ENCODE data around the gene TRIM24. TPM values are rescaled to one million over a fixed set of nuclear protein-coding genes. Genes with fewer than 3 reads are reported as not detected.

The TRIM24 gene
- polyA plus RNA-seq, 6 donors from 2014 or later: 4.8 to 10.3 (median 6.3) TPM

DNA sequence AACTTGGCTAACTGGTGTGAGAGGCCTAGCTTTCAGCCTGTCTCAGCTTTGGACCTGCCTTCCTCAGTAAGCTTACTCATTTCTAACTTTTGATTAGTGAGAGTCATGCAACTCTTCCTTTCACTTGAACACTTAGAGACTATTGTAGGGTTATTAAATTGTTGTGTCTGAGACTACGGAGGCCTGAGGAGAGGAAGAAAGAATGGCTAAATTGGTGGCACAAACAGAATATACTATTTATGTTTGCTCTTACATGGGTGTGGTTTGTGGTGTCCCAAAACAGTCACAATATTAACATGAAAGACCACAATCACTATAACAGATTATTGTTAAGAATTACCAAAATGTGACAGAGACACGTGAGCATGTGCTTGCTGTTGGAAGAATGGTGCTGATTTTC, 82.1 kb downstream of the TRIM24 start:
- peaks cover 9 to 32% (median 12%) of the 10 kb centered on the region in 7 donors for H3K9me3 Mint-ChIP-seq
- H3K27ac Mint-ChIP-seq: no peak overlapping the region
- ATAC-seq (ENCODE audit: low read depth in 2 of 2) (no peak), DNase-seq (no peak)
- peaks cover 0 to 6% (median 0%) of the 10 kb centered on the region in 3 donors for H3K4me1 Mint-ChIP-seq
- peaks cover 62 to 75% of the 10 kb centered on the region in 2 donors for H3K36me3 Mint-ChIP-seq
- H3K4me3 Mint-ChIP-seq: no peak overlapping the region
- H3K27me3 Mint-ChIP-seq: no peaks in the 10 kb centered on the region

DNA sequence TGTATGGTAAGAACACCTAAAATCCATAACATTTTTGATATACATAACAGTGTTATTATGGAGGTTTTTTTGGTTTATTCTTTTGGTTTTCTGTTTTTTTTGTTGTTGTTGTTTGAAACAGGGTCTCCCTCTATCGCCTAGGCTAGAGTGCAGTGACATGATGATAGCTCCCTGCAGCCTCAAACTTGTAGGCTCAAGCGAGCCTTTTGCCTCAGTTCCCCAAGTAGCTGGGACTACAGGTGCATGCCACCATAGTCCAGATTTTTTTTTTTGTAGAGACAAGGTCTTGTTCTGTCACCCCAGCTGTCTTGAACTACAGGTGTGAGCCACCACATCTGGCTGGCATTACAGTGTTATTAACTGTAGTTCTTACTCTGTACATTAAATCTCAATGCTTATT, 83.7 kb downstream of the TRIM24 start:
- ATAC-seq (ENCODE audit: low read depth in 2 of 2): no peak
- H3K27me3 Mint-ChIP-seq: no peaks in the 10 kb centered on the region

DNA sequence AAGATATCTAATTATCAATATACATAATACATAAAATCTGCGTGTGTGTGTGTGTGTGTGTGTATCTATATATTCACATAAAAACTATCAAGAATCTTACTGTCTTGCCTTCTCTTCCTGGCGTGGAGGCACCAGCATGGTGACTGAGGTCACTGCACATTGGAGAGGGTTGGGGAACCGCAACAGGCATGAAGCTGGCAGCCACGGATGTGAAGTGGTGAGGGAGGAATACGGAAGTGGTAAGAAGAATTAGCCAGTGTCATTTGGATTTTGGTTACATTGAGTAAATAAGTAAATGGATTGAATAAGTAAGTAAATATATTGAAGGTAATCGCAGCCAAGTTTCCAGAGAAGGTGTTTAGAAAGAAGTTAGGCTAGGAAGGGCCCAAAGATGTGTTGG, 85.1 kb downstream of the TRIM24 start:
- Mint-ChIP-seq H3K36me3 (peaks cover 71 to 78% of the 10 kb centered on the region in 2 donors), H3K27me3 (no peaks in the 10 kb centered on the region), H3K27ac (peak overlapping the region in 1 of 6 donors; percentile 56), H3K4me3 (peak overlapping the region in 1 of 8 donors; percentile 46), H3K9me3 (peaks cover 10 to 43% (median 19%) of the 10 kb centered on the region in 7 donors), H3K4me1 (peaks cover 0 to 6% (median 0%) of the 10 kb centered on the region in 3 donors)
- ATAC-seq (ENCODE audit: low read depth in 2 of 2) (no peak), DNase-seq (no peak)

More for the DNA sequence above, 83.7 kb downstream of the TRIM24 start:
- Mint-ChIP-seq H3K4me3 (no peak overlapping the region), H3K27ac (no peak overlapping the region), H3K36me3 (peaks cover 71 to 73% of the 10 kb centered on the region in 2 donors), H3K4me1 (peaks cover 0 to 6% (median 0%) of the 10 kb centered on the region in 3 donors), H3K9me3 (peaks cover 9 to 32% (median 12%) of the 10 kb centered on the region in 7 donors)
- no peak for DNase-seq

DNA sequence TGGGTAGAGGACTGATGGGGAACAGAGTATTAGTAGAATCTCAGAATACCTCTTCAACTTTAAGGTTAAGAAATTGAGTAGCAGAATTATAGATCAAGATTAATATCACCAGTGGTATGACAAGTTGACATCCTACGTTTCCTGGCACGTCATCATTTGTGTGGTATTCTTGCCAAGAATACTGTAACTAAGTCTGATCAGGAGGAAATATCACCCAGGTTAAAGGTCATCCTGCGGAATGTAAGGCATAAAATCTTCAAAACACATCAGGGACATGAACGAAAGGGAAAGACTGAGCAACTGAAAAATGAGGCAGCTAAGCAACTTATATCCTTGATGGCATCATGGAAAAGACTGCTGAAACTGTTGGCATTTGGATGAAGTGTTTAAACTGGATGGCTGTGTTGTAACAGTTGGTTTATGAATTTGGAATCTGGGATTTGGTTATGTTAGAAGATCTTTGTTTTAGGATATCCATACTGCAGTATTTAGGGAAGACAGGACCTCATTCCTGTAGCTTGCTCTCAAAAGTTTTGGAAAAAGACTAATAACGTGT, 86.1 kb downstream of the TRIM24 start:
- no peak for ATAC-seq (ENCODE audit: low read depth in 2 of 2)
- no peaks in the 10 kb centered on the region for H3K27me3 Mint-ChIP-seq
- no peak for DNase-seq
- peaks cover 73 to 81% of the 10 kb centered on the region in 2 donors for H3K36me3 Mint-ChIP-seq
- H3K4me1 Mint-ChIP-seq: peaks cover 0 to 6% (median 0%) of the 10 kb centered on the region in 3 donors
- H3K27ac Mint-ChIP-seq: peak overlapping the region in 1 of 6 donors; percentile 59
- peaks cover 9 to 47% (median 19%) of the 10 kb centered on the region in 7 donors for H3K9me3 Mint-ChIP-seq
- H3K4me3 Mint-ChIP-seq: peak overlapping the region in 1 of 8 donors; percentile 19

DNA sequence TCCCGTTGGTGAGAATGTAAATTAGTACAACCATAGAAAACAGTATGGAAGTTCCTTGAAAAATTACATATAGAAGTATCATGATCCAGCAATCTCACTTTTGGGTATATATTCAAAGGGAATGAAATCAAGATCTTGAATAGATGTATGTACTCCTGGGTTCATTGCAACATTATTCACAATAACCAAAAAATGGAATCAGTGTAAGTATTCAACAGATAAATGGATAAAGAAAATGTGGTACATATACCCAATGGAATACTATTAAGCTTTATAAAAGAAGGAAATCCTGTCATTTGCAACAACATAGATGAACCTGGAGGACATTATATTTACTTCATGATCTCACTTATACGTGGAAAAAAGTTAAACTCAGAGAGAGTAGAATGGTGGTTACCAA, 86.8 kb downstream of the TRIM24 start:
- H3K27ac Mint-ChIP-seq: no peak overlapping the region
- peaks cover 75 to 80% of the 10 kb centered on the region in 2 donors for H3K36me3 Mint-ChIP-seq

DNA sequence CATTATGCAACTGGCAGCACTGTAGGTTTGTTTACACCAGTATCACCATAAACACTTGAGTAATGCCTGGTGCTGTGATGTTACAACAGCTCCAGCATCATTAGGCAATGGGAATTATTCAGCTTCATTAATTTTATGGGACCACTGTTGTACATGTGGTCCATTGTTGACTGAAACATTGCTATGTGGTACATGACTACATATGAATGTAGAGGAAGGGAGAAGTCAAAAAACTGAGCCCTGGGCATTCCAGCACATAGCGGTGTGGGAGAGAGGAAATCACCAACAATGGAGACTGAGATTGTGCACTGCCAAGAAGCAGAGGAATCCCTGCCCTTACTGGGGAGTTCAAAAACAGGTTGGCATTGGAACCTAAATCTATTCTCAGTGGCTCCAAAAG, 89.0 kb downstream of the TRIM24 start:
- Mint-ChIP-seq H3K27ac (peak overlapping the region in 1 of 6 donors; percentile 79), H3K27me3 (no peaks in the 10 kb centered on the region), H3K36me3 (peaks cover 87 to 88% of the 10 kb centered on the region in 2 donors), H3K4me3 (no peak overlapping the region), H3K4me1 (peaks cover 0 to 3% (median 0%) of the 10 kb centered on the region in 3 donors), H3K9me3 (peaks cover 12 to 62% (median 27%) of the 10 kb centered on the region in 7 donors)
- DNase-seq (no peak), ATAC-seq (ENCODE audit: low read depth in 2 of 2) (no peak)

More for the DNA sequence above, 86.8 kb downstream of the TRIM24 start:
- Mint-ChIP-seq H3K4me3 (no peak overlapping the region), H3K9me3 (peaks cover 9 to 47% (median 19%) of the 10 kb centered on the region in 7 donors), H3K27me3 (no peaks in the 10 kb centered on the region), H3K4me1 (peaks cover 0 to 6% (median 0%) of the 10 kb centered on the region in 3 donors)
- no peak for ATAC-seq (ENCODE audit: low read depth in 2 of 2)
- DNase-seq: no peak

DNA sequence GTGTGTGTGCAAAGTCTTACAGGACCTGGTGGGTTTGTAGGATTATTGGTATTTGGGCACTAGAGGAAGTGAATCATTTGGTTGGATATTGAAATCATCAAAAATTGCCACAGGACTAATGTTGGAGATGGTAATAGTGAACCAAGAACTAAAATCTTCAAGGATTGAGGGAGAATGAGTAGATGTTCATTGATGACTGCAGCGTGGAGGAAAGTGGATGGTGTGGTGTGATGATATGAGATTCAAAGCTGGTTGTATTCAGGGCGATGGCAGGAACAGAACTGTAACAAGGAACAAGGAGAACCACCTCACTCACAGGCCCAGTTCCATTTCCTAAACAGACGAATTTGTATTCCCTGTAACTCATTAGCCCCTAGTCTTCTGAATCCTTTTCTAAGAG, 90.3 kb downstream of the TRIM24 start:
- Mint-ChIP-seq H3K27ac (no peak overlapping the region), H3K4me1 (no peaks in the 10 kb centered on the region), H3K27me3 (no peaks in the 10 kb centered on the region), H3K36me3 (peaks cover 85 to 86% of the 10 kb centered on the region in 2 donors), H3K4me3 (no peak overlapping the region), H3K9me3 (peaks cover 13 to 61% (median 19%) of the 10 kb centered on the region in 7 donors)
- no peak for ATAC-seq (ENCODE audit: low read depth in 2 of 2)
- no peak for DNase-seq

DNA sequence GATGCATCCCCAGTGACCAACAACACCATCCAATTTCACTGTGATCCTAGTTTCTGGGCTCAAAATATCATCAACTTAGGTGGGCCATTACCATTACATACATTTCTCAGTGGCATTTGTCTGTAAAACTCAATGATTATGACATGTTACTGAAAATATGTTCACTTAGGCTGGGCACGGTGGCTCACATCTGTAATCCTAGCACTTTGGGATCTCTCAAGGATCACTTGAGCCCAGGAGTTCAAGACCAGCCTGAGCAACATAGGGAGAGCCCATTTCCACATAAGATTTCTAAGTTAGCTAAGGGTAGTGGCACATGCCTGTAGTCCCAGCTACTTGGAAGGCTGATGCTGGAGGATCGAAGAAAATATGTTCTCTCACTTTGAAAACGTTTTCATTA, 91.0 kb downstream of the TRIM24 start:
- Mint-ChIP-seq H3K27ac (no peak overlapping the region), H3K4me3 (no peak overlapping the region), H3K27me3 (no peaks in the 10 kb centered on the region), H3K36me3 (peaks cover 80 to 82% of the 10 kb centered on the region in 2 donors), H3K9me3 (peaks cover 13 to 62% (median 23%) of the 10 kb centered on the region in 7 donors), H3K4me1 (no peaks in the 10 kb centered on the region)
- ATAC-seq (ENCODE audit: low read depth in 2 of 2) (no peak), DNase-seq (no peak)

DNA sequence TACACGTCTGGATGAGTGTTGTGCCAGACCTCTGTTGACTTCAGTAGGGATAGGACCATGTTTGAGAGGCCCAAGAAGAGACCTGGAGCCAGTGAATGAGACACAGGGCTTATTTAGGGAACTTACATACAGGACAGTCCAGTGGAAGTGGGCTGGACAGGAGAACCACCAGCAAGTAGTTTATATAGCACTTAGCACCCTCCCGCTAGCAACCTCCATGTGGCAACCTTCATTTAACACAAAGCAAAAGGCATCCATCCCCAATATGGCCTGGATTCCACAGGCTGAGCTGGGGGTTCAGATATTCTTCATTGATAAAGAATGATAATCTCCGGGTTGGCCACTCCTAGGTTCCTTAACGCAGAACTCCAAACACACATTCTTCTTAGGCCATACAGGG, 93.7 kb downstream of the TRIM24 start:
- DNase-seq: no peak
- H3K9me3 Mint-ChIP-seq: peaks cover 19 to 78% (median 46%) of the 10 kb centered on the region in 7 donors
- H3K36me3 Mint-ChIP-seq: peaks cover 84 to 90% of the 10 kb centered on the region in 2 donors
- ATAC-seq (ENCODE audit: low read depth in 2 of 2): no peak
- H3K4me3 Mint-ChIP-seq: no peak overlapping the region
- no peaks in the 10 kb centered on the region for H3K4me1 Mint-ChIP-seq
- no peak overlapping the region for H3K27ac Mint-ChIP-seq
- H3K27me3 Mint-ChIP-seq: no peaks in the 10 kb centered on the region

DNA sequence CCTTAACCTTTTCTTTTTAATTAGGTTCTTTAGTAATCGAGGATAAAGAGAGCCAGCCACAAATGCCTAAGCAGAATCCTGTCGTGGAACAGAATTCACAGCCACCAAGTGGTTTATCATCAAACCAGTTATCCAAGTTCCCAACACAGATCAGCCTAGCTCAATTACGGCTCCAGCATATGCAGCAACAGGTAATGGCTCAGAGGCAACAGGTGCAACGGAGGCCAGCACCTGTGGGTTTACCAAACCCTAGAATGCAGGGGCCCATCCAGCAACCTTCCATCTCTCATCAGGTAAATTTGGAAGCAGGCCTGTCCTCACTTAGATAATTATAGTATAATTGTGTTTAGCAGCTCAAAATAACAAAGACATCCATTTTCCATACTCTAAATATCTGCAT, 94.6 kb downstream of the TRIM24 start:
- Mint-ChIP-seq H3K27me3 (no peaks in the 10 kb centered on the region), H3K36me3 (peaks cover 84 to 92% of the 10 kb centered on the region in 2 donors), H3K9me3 (peaks cover 11 to 80% (median 49%) of the 10 kb centered on the region in 7 donors), H3K4me1 (no peaks in the 10 kb centered on the region), H3K4me3 (no peak overlapping the region), H3K27ac (no peak overlapping the region)
- ATAC-seq (ENCODE audit: low read depth in 2 of 2) (no peak), DNase-seq (no peak)

DNA sequence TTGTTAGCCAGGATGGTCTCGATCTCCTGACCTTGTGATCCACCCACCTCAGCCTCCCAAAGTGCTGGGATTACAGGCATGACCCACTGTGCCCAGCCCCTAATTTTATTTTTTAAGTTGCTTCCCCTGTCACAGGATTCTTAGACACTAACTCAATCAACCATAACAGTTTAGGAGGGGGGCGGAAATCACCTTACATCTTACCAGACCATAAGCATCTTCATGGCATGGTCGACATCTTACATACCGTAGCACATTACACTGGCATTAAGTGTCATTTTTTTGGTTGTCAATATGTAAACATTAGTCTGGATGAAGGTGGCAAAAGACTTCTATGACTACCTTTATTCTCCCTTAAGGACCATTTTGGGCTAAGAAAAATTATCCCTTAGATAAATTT, 95.6 kb downstream of the TRIM24 start:
- no peak for ATAC-seq (ENCODE audit: low read depth in 2 of 2)
- no peak for DNase-seq
- no peak overlapping the region for H3K27ac Mint-ChIP-seq
- H3K27me3 Mint-ChIP-seq: no peaks in the 10 kb centered on the region
- H3K4me3 Mint-ChIP-seq: peak overlapping the region in 1 of 8 donors; percentile 35
- H3K4me1 Mint-ChIP-seq: no peaks in the 10 kb centered on the region
- H3K9me3 Mint-ChIP-seq: peaks cover 4 to 82% (median 51%) of the 10 kb centered on the region in 7 donors
- H3K36me3 Mint-ChIP-seq: peaks cover 84 to 94% of the 10 kb centered on the region in 2 donors

DNA sequence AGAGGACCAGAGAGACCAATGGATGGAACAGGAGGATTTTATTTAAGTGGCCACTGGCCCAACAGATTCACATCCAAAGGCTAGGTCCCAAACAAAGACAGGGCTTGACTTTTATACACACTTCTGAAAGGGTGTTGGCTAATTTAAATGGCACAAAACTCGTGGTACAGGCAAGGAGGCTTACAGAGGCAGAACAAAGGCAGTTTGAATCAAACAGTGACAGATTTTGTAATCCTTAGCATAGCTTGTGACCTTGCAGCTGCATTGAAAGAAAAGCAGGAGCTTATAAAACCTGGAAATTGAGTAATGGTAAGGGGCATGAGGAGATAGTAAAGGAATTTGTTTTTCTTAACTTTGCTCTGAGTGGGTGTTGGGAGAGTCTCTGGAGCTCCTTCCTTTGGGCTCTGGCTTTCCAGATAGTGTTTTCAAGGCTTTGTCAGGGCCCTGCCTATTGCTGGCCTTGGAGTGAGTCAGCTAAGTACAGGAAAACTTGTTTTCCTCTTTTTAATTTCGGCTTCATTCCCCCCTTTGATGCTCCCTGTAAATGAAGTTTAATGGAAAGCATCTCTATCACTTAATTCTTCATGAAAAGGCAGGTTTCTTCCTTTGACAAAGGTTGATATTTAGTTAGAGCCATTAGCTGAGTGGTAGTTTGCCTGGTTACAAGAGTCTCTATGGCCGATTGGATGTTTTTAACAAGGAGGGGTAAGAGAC, 96.9 kb downstream of the TRIM24 start:
- DNase-seq (no peak), ATAC-seq (ENCODE audit: low read depth in 2 of 2) (no peak)
- H3K4me1 Mint-ChIP-seq: no peaks in the 10 kb centered on the region
- H3K4me3 Mint-ChIP-seq: no peak overlapping the region
- H3K9me3 Mint-ChIP-seq: peaks cover 6 to 88% (median 58%) of the 10 kb centered on the region in 7 donors
- H3K36me3 Mint-ChIP-seq: peaks cover 87 to 93% of the 10 kb centered on the region in 2 donors
- no peaks in the 10 kb centered on the region for H3K27me3 Mint-ChIP-seq
- peak overlapping the region in 1 of 6 donors; percentile 76 for H3K27ac Mint-ChIP-seq

DNA sequence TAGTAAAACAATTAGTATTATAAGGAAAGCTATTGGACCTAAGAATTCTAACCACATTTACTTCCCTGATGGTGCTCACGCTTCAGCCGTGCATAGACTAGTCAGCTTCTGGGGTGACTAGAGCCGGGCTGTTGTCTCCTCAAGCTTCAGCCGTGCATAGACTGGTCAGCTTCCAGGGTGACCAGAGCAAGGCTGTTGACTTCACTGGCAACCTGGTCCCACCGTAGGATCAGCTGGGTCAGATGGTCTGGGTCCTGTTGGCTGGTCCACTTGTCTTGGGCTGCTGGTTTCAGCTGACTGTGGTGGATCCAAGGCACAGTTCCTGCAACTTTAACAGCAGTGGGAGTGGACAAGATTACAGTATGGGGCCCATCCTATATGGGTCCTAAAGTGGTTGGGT, 99.4 kb downstream of the TRIM24 start:
- Mint-ChIP-seq H3K36me3 (peaks cover 87% of the 10 kb centered on the region in 2 donors), H3K27ac (no peak overlapping the region), H3K4me3 (peak overlapping the region in 1 of 8 donors; percentile 40), H3K9me3 (peaks cover 12 to 91% (median 71%) of the 10 kb centered on the region in 7 donors), H3K4me1 (no peaks in the 10 kb centered on the region), H3K27me3 (no peaks in the 10 kb centered on the region)
- no peak for DNase-seq
- no peak for ATAC-seq (ENCODE audit: low read depth in 2 of 2)

DNA sequence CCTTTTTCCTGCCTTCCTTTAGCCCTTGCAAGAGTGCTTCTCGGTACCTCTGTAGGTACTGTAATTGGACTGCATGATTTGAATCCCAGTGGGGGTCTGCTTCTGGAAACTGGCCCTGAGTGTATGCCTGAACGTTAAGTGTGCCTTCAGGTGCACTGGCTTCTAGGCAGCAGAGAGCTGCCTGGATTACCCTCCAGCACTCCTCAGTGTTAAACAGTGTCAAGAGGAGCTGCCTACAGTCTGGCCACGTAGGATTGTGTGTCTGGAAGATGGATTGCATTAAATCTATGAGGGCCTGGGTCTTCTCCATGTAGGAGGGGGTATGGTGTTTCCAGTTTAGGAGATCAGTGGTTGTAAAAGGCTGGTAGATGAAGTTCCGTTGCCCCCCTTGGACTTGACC, 103.7 kb downstream of the TRIM24 start:
- Mint-ChIP-seq H3K4me1 (peaks cover 0 to 2% (median 0%) of the 10 kb centered on the region in 3 donors), H3K27me3 (no peaks in the 10 kb centered on the region), H3K27ac (peak overlapping the region in 1 of 6 donors; percentile 49), H3K9me3 (peaks cover 16 to 76% (median 58%) of the 10 kb centered on the region in 7 donors), H3K4me3 (no peak overlapping the region), H3K36me3 (peaks cover 71 to 75% of the 10 kb centered on the region in 2 donors)
- DNase-seq (no peak), ATAC-seq (ENCODE audit: low read depth in 2 of 2) (no peak)
